ENCODE data around the gene TMEM108.

Gene TMEM108

GRCh38 chr3:133168025-133168401 lies 129.8 kb downstream of the TMEM108 start:
- DNase-seq: no peak

GRCh38 chr3:133169331-133170068 lies 131.3 kb downstream of the TMEM108 start:
- no peak for DNase-seq

GRCh38 chr3:133171831-133172230 lies 133.6 kb downstream of the TMEM108 start:
- DNase-seq: no peak

GRCh38 chr3:133181392-133182150 lies 143.4 kb downstream of the TMEM108 start:
- DNase-seq: no peak

- no peak for DNase-seq
Measured at GRCh38 chr3:133187870-133188379, 149.7 kb downstream of the TMEM108 start.

GRCh38 chr3:133188996-133189395 lies 150.8 kb downstream of the TMEM108 start:
- DNase-seq: no peak

GRCh38 chr3:133189893-133190292 lies 151.7 kb downstream of the TMEM108 start:
- DNase-seq: no peak

GRCh38 chr3:133191818-133192217 lies 153.6 kb downstream of the TMEM108 start:
- no peak for DNase-seq

GRCh38 chr3:133192363-133192945 lies 154.3 kb downstream of the TMEM108 start:
- no peak for DNase-seq

- no peak for DNase-seq
Measured at GRCh38 chr3:133192967-133193366, 154.8 kb downstream of the TMEM108 start.

- no peak for DNase-seq
Measured at GRCh38 chr3:133196527-133196926, 158.3 kb downstream of the TMEM108 start.

- no peak for DNase-seq
Measured at GRCh38 chr3:133197619-133198018, 159.4 kb downstream of the TMEM108 start.

GRCh38 chr3:133206921-133207320 lies 168.7 kb downstream of the TMEM108 start:
- no peak for DNase-seq

GRCh38 chr3:133208184-133208583 lies 170.0 kb downstream of the TMEM108 start:
- DNase-seq: no peak

GRCh38 chr3:133209871-133210550 lies 171.8 kb downstream of the TMEM108 start:
- DNase-seq: peak; percentile 14 to 64 (median 36)

GRCh38 chr3:133210656-133211055 lies 172.5 kb downstream of the TMEM108 start:
- no peak for DNase-seq

- peak; percentile 28 to 72 (median 48) for DNase-seq
Measured at GRCh38 chr3:133211449-133211848, 173.3 kb downstream of the TMEM108 start.

GRCh38 chr3:133211856-133212255 lies 173.7 kb downstream of the TMEM108 start:
- no peak for DNase-seq

GRCh38 chr3:133213937-133214336 lies 175.7 kb downstream of the TMEM108 start:
- DNase-seq: no peak

GRCh38 chr3:133227813-133228212 lies 189.6 kb downstream of the TMEM108 start:
- DNase-seq: no peak

GRCh38 chr3:133230195-133230594 lies 192.0 kb downstream of the TMEM108 start:
- DNase-seq: no peak

- DNase-seq: no peak
Measured at GRCh38 chr3:133236901-133237300, 198.7 kb downstream of the TMEM108 start.

- DNase-seq: no peak
Measured at GRCh38 chr3:133237380-133237779, 199.2 kb downstream of the TMEM108 start.

All from suppressor macrophage (primary cell).